Hematopoietic multipotent progenitor cell treated with erythropoietin and hydrocortisone succinate and interleukin-3 and kit ligand, for 15 days (in vitro differentiated cells): ENCODE data around the gene PDE1A.
"Not testable (repeated sequence)": the region's sequence is repeated elsewhere in the genome, so short reads cannot be mapped to it uniquely, and the experiment has no call there.

ENCODE experiments used
- DNase-seq: peaks from one replicate; pipeline ENCODE4 v3.0.0-alpha.2; 2015; ENCODE audit warnings: low spot score

PDE1A gene

DNA sequence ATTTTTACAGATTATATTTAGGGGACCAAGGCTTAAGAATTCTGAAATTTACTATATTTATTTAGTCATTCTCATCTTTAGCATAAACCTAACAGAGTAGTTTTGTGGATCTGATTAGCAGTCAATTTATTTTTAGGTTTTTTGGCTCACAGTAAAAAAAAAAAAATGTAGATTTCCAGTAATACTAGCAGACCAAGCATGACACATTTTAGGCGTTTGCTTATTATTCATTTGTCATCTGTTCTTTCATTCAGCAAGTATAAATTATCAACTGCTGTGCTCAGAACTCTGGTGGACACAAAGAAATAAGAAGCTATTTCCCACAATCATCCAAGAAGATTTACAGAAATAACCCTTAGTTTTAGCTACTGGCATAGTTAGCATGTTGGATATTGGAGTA is 20.6 kb downstream of the PDE1A start:
- no peak for DNase-seq

DNA sequence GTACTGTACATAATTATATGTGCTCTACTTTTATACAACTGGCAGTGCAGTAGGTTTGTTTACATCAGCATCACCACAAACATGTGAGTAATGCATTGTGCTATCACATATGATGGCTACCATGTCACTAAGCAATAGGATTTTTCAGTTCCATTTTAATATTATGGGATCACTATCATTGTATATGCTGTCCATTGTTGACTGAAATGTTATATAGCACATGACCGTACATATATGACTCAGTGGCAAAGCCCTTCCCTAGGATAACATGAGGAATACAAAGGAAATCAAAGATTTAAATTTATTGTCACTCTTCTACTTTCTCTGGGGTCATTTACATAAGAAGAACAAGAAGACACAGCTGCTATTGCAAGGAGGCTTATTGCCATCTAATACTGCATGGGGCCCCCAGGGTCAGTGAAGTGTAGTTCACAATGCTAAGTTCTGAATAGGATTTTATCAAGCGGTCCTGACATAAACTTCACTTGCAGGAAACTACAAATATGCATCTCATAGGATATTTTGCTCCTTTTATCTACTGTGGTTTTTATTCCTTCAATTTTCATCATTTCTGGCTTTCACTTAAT is 21.8 kb downstream of the PDE1A start:
- DNase-seq, result no peak

DNA sequence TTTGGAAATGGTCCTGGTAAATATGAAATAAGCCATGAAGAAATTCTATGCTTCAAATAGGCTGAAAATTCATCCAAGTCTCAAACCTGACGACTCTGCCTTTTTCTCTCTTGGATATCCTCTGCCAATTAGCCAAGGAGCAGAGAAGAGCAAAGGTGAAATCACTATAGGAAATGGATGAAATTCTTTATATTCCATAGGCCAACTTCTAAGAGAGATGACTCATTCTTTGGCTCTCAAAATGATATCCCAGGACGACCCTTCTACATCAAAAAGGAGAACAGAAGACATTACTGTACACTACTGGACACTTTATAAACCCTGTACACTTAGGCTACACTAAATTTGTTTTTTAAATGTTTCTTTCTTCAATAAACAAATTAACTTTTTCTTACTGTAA is 22.7 kb downstream of the PDE1A start:
- DNase-seq, result no peak

DNA sequence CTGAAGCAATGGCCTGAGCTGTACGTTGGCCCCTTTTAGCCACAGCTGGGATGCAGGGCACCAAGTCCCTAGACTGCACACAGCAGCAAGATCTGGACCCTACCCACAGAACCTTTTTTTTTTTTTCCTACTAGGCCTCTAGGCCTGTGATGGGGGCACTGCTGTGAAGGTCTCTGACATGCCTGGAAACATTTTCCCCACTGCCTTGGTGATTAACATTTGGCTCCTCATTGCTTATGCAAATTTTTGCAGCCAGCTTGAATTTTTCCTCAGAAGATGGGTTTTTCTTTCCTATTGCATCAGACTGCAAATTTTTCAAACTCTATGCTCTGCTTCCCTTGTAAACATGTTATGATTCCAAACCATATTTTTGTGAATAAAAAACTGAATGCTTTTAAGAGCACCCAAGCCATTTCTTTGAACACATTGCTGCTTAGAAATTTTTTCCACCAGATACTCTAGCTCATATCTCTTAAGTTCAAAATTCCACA is 33.5 kb downstream of the PDE1A start:
- DNase-seq, result no peak

DNA sequence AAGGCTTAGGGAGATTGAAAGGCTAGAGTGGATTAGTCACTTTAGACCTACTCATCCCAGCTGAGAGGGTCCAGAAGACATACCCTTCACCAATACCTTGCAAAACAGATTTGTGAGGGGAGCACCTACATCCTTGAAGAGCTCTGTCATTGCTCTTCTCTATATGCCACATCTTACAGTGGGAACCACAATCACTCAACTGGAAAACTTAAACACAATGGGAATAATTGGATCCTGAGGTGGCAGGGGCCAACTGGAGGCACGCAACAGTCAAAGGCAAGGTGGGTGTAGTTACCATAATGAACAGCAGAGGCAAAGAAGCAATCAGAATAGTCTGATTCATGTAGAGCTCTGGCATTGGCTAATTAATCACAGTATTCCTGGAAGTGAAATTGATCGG is 35.4 kb downstream of the PDE1A start:
- DNase-seq, result no peak

DNA sequence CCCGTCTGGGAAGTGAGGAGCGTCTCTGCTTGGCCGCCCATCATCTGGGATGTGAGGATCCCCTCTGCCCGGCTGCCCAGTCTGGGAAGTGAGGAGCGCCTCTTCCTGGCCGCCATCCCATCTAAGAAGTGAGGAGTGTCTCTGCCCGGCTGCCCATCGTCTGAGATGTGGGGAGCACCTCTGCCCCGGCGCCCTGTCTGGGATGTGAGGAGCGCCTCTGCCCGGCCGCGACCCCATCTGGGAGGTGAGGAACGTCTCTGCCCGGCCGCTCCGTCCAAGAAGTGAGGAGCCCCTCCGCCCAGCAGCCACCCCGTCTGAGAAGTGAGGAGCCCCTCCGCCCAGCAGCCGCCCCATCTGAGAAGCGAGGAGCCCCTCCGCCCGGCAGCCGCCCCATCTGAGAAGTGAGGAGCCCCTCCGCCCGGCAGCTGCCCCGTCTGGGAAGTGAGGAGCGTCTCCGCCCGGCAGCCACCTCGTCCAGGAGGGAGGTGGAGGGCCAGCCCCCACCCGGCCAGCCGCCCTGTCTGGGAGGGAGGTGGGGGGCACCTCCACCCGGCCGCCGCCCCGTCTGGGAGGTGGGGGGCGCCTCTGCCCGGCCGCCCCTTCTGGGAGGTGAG is 40.5 kb downstream of the PDE1A start:
- not testable (repeated sequence) for DNase-seq

DNA sequence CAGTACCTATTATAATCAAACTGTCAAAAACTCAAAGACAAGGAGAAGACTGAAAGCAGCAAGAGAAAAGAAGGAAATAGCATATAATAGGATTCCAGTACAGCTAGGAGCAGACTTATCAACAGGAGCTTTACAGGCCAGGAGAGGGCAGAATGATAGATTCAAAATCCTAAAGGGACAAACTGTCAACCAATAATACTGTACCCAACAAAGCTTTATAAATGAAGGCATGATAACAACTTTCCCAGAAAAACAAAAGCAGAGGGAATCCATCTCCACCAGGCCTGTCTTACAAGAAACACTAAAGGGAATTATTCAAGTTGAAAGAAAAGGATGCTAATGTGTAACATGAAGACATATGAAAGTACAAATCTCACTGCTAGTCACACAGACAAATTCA is 42.0 kb downstream of the PDE1A start:
- DNase-seq, result no peak

DNA sequence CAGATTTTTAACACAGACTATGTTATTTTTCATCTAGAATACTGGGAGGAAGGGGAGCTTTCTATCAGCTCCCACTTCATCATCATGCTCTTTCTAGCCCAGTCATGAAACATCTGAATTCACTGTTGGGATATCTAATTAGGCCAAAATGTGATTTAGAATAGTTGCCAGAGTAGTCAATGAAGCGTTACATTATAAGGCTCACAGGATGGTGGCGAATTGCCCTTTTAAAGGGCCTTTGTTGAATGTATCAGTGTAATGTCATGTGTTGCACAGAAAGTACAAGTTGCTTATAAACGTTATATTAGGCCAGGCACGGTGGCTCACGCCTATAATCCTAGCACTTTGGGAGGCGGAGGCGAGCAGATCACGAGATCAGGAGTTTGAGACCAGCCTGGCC is 45.6 kb downstream of the PDE1A start:
- no peak for DNase-seq

DNA sequence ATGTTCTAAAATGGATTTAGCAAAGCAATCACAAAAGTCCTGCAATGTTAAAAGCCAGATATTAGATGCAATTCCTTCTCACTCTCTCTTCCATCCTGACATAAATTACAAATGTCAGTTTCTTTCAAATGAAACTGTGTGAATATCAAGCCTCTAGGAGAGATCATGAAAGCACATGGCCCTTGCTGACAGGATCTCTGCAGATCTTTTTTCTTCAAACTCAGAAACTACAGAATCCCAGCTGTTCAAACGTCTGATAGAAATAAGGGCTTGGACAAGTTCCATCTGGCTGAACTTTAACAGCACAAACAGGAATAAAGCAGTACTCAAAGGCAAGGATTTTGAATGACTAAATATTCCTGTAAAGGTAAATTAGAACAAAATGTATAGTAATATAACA is 47.6 kb downstream of the PDE1A start:
- no peak for DNase-seq

DNA sequence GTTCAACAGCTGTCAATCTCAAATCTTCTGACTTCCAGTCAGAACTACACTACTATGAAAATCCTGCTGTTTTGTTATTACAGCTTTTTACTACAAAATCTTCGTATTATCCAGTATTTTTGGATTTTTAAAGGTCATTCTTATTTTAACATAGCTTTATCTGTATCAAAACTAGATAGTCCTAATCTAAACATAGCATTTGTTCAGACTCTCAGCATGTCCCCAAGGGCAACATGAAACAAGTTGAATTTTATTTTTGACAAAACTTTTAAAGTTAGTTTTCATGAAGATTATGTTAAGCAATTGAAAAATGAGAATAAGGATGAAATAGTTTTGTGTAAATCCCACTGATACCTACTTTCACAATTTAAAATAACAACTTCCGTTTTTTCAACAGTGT is 48.1 kb downstream of the PDE1A start:
- no peak for DNase-seq

DNA sequence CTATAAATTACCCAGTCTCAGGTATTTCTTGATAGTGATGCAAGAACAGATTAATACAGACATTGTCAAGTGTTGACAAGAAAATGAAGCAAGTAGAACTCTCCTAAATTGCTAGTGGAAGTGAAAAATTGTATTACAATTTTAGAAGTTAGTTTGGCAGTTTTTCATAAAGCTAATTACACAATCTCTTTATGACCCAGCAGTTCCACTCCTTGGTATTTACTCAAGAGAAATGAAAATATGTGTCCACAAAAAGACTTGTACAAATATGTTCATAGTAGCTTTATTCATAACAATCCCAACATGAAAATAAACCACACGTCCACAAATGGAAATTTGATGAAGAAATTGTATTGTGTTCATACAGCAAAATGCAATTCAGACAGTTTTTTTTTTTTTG is 49.4 kb downstream of the PDE1A start:
- no peak for DNase-seq

DNA sequence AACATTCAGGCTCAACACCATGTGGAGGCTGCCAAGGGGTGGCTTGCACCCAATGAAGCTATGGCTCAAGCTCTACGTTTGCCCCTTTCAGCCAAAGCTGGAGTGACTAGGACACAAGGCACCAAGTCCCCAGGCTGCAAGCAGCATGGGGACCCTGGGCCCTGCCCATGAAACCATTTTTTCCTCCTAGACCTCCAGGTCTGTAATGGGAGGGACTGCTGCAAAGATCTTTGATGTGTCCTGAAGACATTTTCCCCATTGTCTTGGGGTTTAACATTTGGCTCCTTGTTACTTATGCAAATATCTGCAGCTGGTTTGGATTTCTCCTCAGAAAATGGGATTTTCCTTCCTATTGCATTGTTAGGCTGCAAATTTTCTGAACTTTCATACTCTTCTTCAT is 51.0 kb downstream of the PDE1A start:
- no peak for DNase-seq

DNA sequence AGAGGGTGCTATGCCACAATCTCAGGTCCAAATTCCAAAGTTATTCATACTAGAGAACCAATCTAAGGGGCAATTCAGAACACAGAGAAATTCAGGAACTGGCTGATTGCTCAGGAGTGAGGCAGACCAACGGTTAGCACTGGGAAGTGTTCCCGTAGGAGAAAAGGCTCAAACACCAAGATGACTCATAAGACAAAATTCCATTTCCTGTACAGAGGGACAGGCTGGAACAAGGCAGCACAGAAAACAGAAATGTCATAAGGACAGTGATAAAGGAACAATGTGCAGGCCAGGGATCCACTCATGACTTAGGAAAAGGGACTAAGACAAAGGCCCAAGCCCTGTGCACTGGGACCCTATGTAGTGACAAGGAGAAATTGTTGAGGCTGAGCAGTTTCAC is 54.2 kb downstream of the PDE1A start:
- no peak for DNase-seq

DNA sequence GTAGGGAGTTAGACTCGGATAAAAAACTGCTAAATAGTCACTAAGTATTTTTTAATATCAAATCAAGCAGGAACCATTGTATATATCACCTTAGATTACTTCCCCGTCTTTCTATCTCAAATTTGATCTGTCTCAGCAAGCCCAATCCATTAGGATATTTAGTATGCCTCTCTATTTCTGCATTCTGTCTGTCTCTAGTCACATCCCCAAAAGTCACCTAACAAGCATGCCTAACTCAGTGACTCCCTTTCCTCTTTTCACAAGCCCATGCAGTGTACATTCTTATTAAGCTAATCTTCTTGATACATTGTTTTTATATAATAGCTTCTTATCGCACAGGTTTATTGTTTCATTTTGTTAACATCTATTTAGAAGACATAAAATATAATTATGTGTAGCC is 57.8 kb downstream of the PDE1A start:
- no peak for DNase-seq

DNA sequence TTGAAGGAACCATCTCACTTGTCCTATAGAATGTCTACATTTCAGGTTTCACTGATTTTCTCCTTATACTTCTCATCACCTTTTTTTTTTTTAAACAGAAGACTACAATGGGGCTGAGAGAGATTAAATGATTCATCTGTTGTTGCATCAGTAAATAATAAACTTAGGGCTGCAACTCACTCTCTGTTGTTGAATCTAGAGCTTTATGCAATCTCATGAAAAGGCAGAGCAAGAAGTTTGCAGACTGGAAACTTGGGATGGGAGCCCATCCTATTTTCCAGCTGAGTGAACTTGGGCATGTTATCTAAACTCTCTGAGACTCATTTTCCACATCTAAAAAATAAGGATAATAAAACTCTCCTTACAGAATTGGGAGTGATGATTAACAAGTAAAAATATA is 58.4 kb downstream of the PDE1A start:
- no peak for DNase-seq

DNA sequence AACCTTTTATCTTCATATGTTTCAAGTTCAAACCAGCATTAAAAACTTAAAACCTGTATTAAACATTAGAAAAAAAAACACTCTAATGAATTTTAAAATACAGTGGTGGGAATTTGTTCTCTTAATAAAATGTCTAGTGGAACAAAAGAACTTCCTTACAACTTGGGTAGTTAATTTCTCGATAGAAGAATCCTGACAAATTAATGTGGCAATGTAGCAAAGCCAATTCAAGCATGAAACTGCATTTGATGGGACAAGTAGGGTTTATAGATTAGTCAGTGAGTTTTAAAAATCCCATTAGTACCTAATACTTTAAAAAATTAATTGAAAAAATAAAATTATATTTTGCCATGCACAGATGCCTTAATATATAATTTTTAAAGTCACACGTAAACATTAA is 59.4 kb downstream of the PDE1A start:
- no peak for DNase-seq

DNA sequence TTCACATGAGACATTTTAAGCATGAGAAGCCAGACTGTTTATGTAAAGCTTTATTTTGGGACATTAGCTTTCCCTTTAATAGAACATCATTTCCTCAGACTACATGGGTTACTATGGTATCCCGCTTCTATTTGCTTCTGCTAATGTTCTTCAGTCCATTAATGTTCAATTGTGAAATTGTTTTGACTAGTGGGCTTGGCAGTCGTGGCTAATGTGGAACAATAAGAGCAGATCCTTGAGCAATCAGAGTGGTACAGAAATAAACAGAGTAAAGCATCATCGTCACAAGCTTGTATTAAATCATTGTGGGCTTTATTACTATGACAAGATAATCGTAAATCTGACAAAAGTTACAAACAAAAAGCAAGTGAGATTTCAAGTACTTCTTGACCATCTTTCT is 60.2 kb downstream of the PDE1A start:
- no peak for DNase-seq

DNA sequence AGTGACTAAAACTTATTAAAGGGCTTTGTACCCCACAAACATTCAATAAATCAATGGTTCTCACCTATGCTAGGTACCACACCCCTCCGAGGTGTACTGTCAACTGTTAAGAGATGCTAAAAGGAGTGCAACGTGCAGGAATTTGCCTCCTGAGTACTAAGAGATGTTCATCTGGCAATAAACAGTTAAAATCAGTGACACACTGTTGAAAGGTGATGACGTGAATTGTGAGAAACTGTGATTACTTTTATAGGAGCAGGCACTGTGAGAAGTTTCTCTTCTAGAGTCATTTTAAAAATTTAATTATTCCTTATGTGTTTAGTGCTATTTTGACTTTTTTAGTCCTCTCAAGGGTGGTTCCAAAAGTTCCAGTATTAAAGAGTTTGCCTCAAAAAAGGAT is 61.0 kb downstream of the PDE1A start:
- no peak for DNase-seq

DNA sequence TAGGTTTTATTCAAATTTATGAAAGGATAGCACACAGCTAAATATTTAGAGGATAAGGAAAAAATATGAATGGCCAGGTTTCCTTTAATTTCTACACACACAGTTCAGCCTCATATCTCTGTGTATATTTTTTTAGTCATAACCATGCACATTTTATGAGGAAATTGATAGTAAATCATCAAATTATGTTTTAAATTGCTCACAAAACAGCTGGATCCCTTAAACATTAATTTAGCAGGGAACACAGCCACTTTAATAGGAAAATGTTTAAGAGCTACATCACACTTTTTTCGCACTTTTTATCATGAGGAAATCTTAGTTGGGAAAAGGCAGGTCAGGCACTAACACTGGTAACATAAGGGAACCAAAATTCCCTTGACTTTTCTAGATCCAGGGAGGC is 65.4 kb downstream of the PDE1A start:
- no peak for DNase-seq

DNA sequence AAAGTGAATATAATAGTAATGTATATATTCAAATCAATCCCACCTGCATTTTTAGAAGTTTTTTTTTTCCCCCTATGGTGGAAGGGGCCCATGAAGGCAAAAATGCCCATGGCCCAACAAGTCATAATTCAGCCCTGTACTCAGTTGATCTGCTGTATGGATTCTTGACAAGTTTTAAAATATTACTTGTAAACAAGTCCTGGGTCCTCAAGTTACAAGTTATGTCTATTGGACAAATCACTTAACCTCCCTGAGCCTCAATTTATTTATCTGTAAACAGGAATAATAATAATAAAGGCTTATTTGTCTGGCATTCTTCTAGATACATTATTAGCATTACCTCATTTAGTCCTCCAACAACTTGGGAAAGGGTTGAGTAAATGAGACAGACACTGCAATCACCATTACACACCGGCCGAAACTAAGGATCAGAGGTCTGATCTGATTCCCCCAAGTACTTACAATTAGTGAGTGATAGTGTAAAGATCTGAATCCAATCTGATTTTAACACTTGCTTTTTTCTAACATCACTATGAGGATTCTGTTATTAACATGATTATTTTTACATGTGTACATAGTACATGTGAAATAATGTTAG is 66.1 kb downstream of the PDE1A start:
- DNase-seq, result no peak

DNA sequence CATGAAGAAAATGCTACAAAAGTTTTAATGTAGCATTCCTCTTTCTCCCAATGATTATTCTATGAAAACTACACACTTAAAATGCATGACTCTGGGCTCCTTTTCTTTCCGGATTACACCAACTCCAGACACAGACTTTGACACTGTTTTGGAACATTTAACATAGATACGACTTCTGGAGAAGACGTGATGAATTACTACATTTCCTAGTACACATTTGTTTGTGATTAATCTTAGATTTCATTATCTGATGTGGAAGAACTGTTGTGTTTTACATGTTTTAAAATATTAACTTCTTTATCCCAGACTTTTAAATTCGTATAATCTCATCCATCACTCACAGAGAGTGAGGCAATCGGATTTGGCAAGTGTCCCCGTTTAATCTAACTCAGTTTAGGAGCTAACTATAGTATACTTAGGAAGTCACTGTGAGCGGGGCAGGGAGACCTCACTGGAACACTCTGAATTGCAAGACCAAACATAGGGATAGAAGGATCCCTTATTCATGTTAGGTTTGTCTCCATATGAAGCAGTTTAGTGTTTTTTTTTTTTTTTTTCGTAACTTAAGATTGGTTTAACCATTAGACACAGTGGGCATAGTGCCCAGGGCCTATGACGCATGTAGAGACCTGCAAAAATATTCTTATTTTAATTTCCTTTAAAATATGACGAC is 66.7 kb downstream of the PDE1A start:
- DNase-seq, result no peak

DNA sequence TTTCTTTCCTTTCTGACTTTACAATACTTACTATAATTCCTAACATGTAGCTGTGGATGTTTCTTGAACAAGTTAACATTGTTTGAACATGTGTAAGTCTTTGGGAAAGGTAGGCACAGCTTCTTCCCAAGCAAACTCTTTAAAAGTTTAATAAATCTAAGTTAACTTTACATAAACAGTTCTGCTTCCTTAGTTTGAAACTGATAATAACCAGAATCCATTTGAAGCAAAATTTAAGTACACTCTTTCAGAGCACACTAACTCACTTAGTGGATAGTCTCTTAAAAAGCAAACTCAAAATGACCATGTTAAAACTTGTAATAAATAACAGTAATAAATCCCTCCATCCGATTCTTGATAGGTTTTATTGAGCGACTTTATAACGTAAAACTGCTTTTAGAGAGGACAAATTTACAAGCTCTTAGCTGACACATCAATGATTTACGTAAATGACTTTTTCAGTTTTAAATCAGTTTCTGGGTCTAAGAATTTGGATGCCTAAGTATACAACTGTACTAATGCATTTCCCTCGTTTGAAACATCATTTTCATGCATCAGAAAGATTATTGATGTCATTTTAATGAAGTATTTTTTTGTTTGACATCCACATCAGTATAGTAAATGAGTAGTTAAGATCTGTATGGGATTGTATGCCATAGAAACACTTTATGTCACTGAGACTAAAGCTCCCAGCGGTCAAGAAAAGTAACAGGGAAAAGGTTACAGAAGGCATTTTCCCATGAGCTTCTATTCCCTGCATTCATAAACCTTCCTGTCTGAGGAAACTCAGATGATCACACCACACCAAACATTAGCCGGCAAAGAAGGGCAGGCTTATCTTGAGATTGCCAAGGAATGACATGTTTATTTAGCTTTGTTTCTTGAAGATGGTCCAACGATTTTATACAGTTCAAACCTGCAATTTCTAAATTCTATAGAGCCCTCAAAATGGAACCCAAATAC is 67.5 kb downstream of the PDE1A start:
- DNase-seq, result no peak
